GM18511 (cell line): Measurements from ENCODE around the gene MBNL2.

ENCODE experiments used
- ATAC-seq: cut with Tn5 transposase; IDR thresholded peaks from one replicate; pipeline ENCODE4 v1.9.1; 2021; ENCODE audit warnings: mild to moderate bottlenecking, moderate library complexity; ENCODE audit not compliant: unreplicated experiment

Gene MBNL2

GRCh38 chr13:97211300-97211699 lies 10.8 kb upstream of the MBNL2 start:
- ATAC-seq = no peak

- ATAC-seq = no peak
These were observed 10.1 kb upstream of the MBNL2 start for GRCh38 chr13:97212004-97212403.

- ATAC-seq = peak; percentile 44
These were observed 9.5 kb upstream of the MBNL2 start for GRCh38 chr13:97212601-97213040.

GRCh38 chr13:97214921-97215320 lies 7.2 kb upstream of the MBNL2 start:
- peak; percentile 10 for ATAC-seq

GRCh38 chr13:97215325-97215724 lies 6.8 kb upstream of the MBNL2 start:
- ATAC-seq = peak; percentile 72

- ATAC-seq = no peak
These were observed 2.9 kb upstream of the MBNL2 start for GRCh38 chr13:97219226-97219625.

- no peak for ATAC-seq
These were observed 1.8 kb upstream of the MBNL2 start for GRCh38 chr13:97220151-97220900.

- no peak for ATAC-seq
These were observed 1.1 kb upstream of the MBNL2 start for GRCh38 chr13:97221046-97221445.

- no peak for ATAC-seq
These were observed 667 bp upstream of the MBNL2 start for GRCh38 chr13:97221466-97221865.

GRCh38 chr13:97223037-97223710 lies 1.0 kb downstream of the MBNL2 start:
- ATAC-seq = peak; percentile 9

- peak; percentile 26 for ATAC-seq
These were observed 1.8 kb downstream of the MBNL2 start for GRCh38 chr13:97223711-97224541.

GRCh38 chr13:97224544-97225300 lies 2.6 kb downstream of the MBNL2 start:
- ATAC-seq = no peak

GRCh38 chr13:97225533-97225932 lies 3.4 kb downstream of the MBNL2 start:
- ATAC-seq = no peak

GRCh38 chr13:97226013-97226412 lies 3.9 kb downstream of the MBNL2 start:
- no peak for ATAC-seq

- ATAC-seq = peak; percentile 54
These were observed 4.9 kb downstream of the MBNL2 start for GRCh38 chr13:97226788-97227627.

- no peak for ATAC-seq
These were observed 6.9 kb downstream of the MBNL2 start for GRCh38 chr13:97228850-97229521.

GRCh38 chr13:97229699-97230098 lies 7.6 kb downstream of the MBNL2 start:
- no peak for ATAC-seq

GRCh38 chr13:97231118-97231828 lies 9.1 kb downstream of the MBNL2 start:
- ATAC-seq = no peak

GRCh38 chr13:97231829-97232196 lies 9.7 kb downstream of the MBNL2 start:
- no peak for ATAC-seq
